Stimulated activated CD8-positive, alpha-beta memory T cell treated with anti-CD3 and anti-CD28 coated beads, Interleukin-7, amount 100 ng/mL, for 48 hours (primary cell): ENCODE measurements around the gene CST3.
"Not testable (repeated sequence)": the region's sequence is repeated elsewhere in the genome, so short reads cannot be mapped to it uniquely, and the experiment has no call there.

ENCODE experiments used
- DNase-seq, 2 donors: peaks; one replicate each; pipeline ENCODE4 v3.0.0-alpha.2; 2020; ENCODE audit warnings: low read depth in 1 of 2; ENCODE audit errors: extremely low read depth in 1 of 2

CST3 gene

GRCh38 chr20:23644164-23644563 is 6.4 kb upstream of the CST3 start:
- no peak for DNase-seq

DNA sequence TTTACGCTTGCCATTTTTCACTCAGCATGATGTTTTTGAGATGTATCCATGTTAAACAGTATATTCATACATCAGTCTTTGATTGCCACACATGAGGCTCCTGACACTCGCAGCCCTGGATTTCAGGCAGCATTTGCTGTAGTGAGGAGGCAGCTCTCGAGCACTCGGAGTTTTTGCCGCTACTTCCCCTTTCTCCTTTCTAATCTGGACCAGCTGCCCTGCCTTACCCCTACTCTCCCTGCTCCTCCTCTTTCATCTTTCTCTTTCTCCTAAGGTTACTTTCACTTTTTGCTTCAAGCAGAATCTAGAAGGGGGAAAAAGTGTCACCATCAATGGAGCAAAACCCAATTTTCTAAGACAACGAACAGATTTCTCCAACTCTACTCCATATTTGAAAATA is 5.9 kb upstream of the CST3 start:
- no peak for DNase-seq

DNA sequence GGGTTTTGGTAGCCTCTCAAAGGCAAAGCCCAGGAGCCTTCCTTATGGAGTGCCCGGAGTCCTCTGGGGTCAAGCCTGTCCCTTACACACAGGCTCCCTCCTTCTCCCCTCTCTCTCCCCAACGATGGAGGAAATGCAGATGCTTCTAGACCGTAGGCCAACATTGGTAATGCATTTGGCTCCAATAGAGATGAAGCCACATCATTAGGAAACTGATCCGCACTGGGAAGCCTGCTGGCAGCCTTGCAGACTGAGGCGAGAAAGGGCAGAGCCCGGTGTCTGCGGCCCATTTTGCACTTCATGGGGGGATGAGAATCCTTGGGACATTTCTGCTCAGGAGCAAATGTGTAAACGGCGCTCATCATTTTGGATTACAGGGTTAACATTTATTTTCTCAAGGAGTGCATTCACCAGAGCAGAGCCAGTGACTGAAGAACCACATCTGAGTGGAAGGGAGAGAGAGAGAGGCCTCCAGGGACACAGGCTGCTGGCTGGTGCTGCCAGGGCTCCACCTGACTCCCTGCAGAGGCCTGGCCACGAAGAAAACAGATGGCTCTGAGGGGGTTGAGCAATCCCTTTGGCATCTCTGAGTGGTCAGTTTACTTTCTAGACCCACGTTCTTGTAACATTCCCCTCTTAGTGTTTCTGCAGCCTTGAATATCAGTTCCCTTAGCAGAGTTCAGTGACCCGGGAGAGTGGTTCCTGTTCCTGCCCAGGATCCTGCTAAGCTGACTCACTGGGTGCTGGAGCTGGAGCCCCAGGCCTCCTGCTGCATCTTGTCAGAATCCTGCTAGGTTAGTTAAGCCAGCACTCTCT is 4.4 kb upstream of the CST3 start:
- DNase-seq = no peak

GRCh38 chr20:23640671-23641667 is 3.2 kb upstream of the CST3 start:
- DNase-seq = no peak

- no peak for DNase-seq
Observed at GRCh38 chr20:23640018-23640601, 2.4 kb upstream of the CST3 start.

DNA sequence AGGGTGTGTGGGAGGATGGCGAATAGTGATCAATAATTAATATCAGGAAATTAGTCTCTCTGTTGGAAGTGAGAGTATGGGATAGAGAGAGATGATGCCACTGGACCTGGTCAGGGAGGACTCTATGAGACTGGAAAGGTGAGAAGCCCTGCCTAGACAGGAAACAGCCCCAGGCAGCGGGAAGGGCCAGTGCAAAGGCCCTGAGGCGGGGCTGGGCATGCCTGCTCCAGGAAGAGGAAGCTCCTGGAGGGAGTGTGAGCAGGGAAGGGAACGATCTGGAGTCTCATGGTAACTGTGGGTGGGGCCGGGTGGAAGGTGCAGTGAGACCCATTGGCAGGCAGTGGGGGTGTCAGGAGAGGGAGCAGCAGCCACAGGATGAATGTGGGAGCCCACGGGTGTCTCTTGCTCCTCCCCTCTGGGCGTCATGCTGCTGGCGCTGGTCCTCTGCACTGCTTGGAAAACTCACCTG is 1.8 kb upstream of the CST3 start:
- no peak for DNase-seq

- no peak for DNase-seq
Observed at GRCh38 chr20:23638309-23638708, 554 bp upstream of the CST3 start.

- DNase-seq = no peak
Observed at GRCh38 chr20:23636908-23637281, 860 bp downstream of the CST3 start.

DNA sequence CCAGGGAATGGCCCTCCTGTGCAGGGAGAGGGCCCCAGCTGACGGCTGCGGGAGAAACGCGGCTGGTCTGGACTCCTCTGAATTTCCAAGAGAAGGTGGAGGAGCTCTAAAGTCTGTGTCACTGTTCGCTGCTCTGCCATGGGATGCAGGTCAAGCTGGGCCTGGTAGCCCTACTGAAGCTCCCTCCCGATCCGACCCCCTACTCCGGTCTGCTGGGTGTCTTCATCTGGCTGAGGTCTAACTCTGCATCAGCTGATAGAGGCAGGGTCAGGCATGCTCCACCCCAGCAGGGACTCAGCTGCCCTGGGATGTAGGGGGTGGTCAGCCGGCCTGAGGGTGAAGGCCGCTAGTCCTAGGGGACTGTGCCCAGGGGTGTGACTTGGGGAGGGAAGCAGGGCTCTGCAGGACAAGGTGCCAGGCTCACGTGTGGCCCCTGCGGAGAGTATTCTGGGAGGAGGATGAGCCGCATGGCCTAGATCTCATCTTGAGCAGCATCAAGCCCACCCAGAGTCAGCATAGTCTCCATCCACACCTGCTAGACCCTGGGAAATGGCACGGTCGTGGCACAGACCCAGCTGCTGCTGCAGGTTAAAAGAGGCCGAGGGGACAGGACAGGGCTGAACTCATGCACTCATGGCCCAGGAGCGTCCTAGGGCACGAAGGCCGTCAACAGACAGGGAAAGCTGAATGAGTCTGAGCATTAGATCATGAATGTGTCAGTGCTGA is 1.4 kb downstream of the CST3 start:
- no peak for DNase-seq

DNA sequence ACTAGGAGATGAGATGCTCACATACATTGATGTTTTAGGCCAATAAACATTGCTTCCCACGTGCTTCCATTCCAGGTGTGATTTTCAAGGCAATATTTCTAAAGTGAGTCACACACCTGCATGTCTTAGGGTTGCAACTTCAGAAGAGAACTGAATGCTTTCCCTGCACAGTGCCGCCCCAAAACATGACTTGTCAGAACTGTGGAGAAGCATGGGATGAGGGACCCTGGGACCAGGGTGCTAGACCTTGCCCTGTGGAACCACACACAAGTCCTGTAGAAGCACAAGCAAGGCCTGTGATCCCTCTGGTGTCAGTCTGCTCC is 2.0 kb downstream of the CST3 start:
- DNase-seq = not testable (repeated sequence)

DNA sequence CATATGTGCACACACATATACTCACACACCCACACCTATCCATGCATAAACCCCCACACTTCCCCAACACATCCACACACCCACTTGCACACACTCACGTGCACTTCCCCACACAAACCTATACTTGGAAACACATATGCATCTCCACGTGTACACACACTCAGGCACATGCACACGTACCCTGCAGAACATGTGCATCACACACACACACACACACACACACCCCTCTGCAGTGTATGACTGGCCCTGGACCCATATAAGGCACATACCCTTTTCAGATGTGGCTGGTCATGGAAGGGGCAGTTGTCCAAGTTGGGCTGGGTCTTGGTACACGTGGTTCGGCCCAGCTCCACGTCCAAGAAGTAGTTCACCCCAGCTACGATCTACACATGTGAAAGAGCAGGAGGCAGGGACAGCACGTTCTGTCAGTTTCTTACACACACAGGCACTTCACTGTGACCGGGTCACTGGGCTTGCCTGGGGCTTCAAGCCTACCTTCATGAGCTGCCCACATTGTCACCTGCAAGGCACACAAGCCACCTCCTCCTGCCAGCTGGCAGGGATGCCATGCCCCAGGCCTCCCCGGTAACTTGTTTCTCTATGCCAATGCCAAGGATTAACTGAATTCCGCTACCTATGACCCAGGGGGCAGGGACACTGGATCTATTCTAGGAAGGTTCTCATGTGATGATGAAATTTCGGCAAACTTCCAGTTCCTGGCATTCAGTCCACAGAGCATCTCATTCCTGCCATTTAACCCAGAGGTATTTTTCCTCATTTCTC is 2.6 kb downstream of the CST3 start:
- no peak for DNase-seq

- DNase-seq = no peak
Observed at GRCh38 chr20:23634044-23634801, 3.5 kb downstream of the CST3 start.

DNA sequence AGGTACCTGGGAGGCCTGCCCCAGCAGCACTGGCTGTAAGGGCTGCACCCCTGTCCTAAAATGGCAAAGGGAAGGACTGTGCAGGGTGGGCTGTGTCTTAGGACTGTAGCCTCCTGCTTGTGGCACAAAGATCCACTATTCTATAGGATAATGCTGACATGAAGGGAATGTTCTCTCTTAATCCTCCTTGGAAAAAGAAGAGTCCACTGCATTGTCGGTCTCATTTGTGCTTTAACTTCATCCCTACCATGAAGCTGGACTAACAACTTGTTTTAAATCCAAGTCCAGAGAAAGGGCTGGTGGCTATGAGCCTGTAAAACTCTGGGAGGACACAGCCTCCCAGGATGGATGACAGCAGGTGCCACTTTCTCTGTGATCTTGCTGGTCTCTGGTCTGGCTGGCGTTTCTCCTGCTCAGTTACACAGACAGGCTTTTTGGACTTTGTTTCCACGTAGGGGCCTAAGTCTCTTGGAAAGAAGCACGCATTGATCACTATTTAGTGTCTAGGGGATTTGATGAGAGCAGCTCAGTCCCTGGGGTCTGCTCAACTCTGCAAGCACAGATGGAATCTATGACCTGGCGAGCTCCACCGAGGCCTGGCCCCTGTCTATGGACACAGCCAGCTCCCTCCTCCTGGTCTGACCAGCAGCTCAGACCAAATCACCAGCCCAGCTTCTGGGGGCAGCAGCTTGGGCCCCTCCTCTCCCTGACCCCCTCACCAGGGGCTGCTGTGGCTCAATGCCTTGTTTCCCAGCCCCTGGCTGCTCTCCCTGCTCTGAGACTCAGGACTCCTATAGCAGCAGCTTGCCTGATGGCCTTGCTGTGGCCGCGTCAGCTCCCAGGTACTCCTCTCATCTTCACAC is 4.8 kb downstream of the CST3 start:
- no peak for DNase-seq

- no peak for DNase-seq
Observed at GRCh38 chr20:23631981-23632710, 5.6 kb downstream of the CST3 start.

- DNase-seq = no peak
Observed at GRCh38 chr20:23631226-23631822, 6.4 kb downstream of the CST3 start.

GRCh38 chr20:23630392-23630849 is 7.3 kb downstream of the CST3 start:
- DNase-seq = no peak
